NB4 (cell line): ENCODE measurements around the gene PSENEN.

Experiments
- POLR2A ChIP-seq: IDR thresholded peaks from 2 replicates; pipeline ENCODE4 v1.6.1; 2011; ENCODE audit warnings: mild to moderate bottlenecking; ENCODE audit not compliant: insufficient read length; ENCODE audit errors: extremely low read depth
- TF ChIP-seq, protein P1 (sequence below): IDR thresholded peaks from one replicate; pipeline ENCODE4 v1.5.1; 2012; ENCODE audit warnings: low read depth, low read length

DNA sequence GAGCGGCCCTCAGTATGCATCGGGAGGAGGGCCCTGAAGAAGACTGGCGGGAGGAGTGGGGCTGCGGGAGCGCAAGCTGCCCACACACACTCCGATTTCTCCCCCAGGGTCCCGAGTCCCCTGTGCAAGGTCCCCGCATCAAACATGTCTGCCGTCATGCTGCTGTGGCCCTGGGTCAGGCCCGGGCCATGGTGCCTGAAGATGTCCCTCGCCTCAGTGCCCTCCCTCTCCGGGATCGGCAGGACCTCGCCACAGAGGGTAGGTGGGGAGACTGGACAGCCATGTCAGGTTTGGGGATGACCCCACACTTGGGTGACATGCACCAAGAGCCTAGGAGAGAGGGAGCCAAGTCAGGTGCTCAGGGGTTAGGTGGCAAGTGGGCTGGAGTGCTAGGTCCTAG lies 23.0 kb upstream of the PSENEN start:
- TF ChIP-seq, protein P1, sequence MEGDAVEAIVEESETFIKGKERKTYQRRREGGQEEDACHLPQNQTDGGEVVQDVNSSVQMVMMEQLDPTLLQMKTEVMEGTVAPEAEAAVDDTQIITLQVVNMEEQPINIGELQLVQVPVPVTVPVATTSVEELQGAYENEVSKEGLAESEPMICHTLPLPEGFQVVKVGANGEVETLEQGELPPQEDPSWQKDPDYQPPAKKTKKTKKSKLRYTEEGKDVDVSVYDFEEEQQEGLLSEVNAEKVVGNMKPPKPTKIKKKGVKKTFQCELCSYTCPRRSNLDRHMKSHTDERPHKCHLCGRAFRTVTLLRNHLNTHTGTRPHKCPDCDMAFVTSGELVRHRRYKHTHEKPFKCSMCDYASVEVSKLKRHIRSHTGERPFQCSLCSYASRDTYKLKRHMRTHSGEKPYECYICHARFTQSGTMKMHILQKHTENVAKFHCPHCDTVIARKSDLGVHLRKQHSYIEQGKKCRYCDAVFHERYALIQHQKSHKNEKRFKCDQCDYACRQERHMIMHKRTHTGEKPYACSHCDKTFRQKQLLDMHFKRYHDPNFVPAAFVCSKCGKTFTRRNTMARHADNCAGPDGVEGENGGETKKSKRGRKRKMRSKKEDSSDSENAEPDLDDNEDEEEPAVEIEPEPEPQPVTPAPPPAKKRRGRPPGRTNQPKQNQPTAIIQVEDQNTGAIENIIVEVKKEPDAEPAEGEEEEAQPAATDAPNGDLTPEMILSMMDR: no peak
- TF ChIP-seq POLR2A: no peak
